ENCODE results near the gene GALNT18. TPM values are rescaled to one million over a fixed set of nuclear protein-coding genes. Genes with fewer than 3 reads are reported as not detected.
A peak's percentile ranks its signal among the peaks of the same experiment; 100 is the strongest.

GALNT18 gene
- total RNA-seq, 1 donor from 2014 or later = 15.6 TPM

DNA sequence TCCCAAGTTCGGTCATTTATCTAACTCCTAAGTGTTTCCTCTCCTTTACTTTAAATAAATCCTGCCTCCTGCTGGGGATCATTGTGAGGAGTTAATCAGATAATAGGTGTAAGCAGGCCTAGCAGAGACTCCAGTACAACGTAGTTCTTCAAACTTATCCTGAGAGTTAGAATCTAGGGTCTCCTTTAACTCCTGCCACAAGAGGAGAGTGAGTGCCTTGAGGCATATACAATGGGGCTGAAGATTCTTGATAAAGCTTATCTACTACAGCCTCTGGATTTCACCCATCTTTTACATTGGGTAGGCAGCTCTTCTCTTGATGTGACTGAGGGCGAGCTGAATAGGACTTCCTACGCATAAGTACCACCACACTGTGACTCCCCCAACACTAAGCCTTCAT is 3.1 kb upstream of the GALNT18 start:
- DNase-seq (ENCODE audit: low read depth) = no peak

DNA sequence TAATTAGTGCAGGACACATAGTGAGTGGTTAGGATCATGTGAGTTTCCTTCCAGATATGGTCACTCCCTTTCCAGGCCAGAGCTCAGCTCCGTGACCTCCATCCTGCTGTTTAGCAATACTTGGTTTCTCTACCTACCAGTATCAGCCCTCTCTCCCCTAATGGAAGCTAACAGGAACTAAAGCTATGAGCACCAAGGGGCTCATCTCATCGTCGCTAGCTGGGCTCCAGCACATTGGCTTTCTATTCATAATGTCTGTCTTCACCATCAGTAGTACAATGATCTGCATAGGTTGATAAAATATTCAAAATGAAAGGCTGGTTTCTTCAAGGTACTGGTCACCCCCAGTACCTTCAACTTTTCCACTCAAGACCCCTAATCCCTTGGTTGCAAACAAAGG is 2.4 kb upstream of the GALNT18 start:
- no peak for DNase-seq (ENCODE audit: low read depth)

DNA sequence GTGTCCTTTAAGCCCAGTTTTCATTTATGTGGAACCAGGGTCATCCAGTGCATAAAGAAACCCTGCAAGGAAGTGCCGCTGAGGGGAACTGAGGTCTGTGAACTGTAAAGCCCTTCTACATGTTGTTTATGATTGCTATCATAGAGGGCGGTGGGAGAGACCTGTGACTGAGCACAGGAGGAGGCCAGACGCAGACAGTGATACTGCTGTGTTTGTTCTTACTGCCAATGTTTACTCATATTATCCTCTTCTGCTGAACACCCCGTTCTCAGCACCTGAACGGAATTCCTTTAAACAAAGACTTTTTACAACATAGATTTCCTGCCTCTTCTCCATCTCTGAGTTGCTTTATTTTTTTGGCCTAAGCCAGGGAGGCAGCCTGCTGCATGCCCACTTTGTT is 967 bp upstream of the GALNT18 start:
- DNase-seq (ENCODE audit: low read depth) = no peak

DNA sequence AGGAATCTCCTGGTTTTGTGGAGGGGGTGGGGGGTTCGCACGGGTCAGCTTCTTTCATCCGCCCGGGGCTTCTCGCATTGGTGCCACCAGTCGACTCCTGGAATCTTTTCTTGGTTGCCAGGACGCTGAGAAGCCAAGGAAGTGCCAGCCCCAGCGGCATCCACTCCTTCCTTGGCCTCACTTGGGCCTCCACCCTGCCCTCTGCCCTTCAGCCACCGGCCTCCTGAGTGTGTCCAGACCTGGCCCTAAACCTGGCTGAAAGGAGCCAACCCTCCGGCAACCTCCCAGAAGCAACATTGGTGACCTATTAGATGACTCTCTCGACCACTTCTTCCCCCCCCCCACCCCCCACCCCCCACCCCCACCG is 518 bp upstream of the GALNT18 start:
- no peak for DNase-seq (ENCODE audit: low read depth)

DNA sequence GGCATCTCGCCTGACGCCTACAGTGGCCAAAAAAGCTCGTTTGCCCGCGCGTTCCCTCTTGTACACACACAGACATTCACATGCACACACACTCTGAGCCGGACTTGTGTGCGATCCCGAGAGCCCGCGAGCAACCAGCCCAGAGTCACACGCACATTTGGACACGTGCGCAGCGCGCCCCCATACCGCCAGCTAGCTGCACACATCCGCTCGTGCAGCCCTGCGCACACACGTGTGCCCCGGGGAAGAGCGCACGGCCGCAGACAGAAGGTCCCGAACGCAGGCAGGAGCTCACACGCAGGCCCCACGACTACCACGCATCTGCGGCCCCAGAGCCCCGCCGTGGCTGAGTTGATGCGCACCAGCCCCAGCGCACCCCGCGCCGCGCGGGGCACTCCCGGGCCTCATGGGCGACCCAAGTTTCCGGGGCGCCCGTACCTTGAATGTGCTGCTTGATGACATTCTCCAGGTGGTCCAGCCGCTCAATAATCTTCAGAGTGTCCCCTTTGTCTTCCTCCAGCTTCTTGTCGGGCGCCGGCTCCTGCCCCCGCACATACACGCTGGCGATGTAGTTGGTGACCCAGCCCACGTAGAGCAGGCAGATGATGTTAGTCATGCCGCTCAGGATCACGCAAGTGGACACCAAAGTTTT is 758 bp downstream of the GALNT18 start:
- no peak for DNase-seq (ENCODE audit: low read depth)

DNA sequence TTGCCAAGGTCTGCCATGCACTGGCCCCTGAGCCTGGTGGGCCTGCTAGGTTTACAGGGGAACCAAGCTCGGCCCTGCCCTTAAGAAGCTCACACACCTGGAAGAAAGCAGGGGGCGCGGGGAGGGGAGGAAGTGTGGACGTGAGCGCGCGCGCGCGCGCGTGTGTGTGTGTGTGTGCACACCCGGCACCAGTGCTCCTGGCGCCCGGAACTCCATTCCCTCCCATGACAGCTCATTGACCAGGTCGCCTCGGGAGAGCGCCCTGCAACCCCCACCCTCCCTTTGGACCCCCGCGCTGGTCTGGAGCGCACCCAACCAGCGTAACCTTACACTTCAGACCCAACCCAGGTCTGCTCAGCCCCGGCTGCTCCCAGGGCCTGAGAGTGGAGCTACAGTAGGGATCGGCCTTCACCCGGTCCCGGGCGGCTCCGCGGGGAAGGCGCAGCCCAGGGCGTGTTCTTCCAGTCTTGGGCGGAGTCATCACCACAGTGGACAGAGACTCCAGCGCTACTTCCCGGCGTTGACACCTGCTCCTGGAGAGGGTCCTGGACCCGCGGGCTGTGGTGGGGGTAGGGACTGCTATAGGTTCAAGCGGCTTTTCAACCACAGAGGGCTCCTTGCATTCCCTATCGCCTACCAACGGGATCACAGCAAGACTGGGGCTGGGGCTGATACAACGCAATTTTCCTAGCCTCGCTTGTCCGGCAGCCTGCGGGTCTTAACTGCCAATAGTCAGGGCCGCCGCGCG is 1.5 kb downstream of the GALNT18 start:
- no peak for DNase-seq (ENCODE audit: low read depth)

DNA sequence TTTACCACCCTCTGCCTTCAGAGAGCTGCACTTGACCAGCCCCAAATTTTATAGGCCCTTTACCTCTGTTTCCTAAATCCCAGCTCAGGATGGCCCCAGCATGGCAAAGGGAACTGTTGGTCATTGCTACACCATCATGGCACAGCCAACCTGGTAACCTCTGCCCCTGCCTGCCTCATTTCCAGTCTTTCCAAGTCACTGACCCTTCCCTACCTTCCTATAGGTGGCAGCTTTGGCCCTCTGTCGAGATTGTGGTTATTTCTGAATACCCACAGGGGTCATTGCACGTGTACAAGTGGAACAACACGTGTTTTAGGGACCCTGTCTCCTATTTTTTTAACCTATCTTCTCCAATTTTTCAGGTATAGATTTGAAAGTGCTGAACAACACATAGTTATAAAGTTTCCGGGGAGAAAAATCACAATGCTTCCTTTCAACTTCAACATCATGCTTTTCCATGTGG is 2.8 kb downstream of the GALNT18 start:
- no peak for DNase-seq (ENCODE audit: low read depth)

DNA sequence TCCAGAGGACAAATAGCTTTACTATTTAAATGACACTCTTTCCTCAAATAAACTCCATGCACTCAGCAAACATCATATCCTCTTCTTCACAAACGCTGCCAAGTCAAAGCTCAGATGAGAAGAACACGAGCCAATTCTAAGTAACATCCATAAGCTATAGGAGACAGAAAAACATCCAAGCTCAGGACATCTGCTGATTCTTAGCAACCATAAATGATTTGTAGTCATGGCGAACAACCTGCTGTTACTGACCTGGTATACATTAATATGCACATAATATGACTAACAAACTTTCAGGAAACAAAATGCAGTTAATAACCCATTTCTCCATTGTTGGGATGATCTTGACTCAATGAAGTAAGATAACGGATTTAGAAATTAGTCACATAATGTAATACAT is 6.7 kb downstream of the GALNT18 start:
- no peak for DNase-seq (ENCODE audit: low read depth)

DNA sequence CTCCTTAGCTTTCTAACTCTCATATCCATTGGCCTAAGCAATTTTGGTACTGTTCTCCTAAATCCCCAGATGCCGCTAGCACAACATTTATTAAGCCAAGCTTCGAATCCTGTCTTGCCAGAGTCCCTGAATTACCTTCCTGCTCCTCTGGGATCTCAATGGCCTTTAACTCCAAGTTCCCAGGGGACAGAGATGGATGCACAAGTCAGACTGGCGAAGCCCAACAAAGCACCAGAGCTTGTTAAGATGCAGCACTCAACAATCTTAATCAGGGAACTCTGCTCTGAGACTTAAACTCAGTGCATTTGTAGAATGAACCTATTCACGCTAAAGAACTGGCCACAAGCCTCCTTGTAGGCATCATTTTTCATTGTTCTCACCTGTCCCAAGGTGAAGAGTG is 9.4 kb downstream of the GALNT18 start:
- DNase-seq (ENCODE audit: low read depth) = no peak

DNA sequence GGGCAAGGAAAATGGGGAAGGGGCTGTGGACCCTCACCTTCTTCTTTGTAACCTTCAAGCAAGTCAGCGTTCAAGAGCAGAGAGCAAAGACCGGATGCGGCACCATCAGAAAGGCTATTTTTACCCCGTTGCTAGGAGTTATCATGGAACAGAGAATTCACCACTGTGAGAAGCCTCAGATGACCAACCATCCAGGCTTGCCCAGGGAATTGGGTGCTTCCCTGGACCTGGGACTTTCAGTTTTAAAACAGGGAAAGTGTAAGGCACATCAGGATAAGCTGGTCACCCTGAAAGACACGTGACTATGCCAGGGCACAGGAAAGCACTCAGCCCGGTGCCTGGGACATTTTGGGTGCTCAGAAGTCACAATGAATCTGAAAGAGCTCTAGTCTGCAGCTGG is 10.4 kb downstream of the GALNT18 start:
- no peak for DNase-seq (ENCODE audit: low read depth)

DNA sequence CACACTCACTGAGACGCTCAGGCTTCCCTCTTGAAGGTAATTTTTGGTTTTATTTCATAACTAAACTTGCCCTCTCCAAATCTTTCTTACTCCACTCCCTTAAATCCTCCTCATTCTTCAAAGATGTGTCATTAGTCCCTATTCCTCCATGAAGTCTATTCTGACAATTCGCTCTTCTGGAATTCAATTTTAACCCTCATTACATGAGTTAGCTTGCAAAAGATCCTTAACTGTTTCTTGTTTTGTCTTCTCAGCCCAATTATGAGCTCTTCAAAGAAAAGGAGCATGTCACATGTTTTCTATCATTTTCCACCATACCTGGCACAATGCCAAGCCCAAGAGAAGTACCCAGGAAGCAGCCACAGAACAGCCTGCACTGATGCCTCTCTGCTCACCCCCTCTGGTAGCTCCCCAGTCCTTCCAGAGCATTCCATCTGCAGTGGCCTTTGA is 13.0 kb downstream of the GALNT18 start:
- peak; percentile 68 for DNase-seq (ENCODE audit: low read depth)

DNA sequence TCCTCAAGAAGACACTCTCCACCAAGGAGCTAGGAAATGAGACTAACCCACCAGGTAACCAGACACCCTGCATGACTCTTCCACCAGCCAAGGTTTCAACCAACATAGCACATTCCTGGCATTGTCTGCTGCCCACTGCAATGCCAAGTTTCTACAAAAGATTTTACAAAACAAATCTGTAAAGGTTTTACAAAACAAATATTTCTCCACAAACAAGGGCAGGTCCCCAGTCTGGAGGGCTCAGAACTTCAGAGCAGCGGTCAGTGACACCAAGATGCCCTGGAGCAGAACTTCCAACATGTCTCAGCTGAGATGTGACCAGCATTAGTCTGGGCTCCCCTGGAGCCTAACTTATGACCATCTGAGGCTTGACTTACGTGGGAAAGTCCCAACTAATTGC is 14.0 kb downstream of the GALNT18 start:
- peak; percentile 82 for DNase-seq (ENCODE audit: low read depth)

DNA sequence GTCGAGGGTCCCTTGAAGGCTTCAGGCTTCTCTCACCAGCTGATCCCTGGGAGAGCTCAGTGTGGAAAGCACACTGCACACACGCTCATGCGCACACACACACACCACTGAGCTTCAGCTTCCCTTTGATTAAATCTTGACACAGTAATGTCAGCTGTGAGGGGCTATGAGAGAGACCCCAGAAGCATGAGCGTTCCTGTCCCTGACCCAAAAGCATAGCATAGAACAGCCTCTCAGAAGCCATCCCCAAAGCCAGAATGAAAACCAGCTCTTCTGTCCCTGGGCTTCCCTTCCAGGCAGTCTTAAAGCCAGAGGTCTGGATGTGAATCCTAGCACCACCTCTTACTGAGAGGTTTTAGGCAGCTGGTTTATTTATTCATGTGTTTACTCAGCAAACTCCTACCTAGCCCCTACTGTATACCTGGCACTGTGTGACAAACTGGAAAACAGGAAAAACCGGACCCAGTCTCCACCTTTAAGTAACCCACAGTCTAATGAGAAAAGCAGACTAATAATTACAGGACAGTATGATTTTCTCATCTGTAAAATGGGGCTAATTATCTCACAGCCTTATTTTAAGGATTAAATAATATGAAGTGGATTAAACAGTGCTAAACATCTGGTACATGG is 15.9 kb downstream of the GALNT18 start:
- no peak for DNase-seq (ENCODE audit: low read depth)

DNA sequence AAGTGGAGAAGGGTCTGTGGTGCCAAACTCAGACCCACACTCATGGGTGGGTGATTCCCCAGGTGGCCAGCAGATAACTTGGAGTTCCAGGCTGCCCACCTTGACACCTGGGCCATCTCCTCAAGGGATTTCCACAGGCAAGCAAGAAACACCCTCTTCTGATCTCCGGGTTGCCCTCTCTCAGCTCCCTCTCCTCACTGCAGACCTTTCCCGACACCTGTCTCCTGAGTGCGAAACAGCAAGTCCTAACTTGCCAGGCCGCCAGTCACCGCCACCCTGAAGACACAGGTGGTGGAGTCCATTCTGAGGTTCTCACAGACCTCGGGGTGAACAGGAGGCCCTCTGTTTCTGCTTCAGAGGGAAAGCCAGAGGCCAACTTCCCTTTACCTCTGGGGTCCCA is 16.6 kb downstream of the GALNT18 start:
- DNase-seq (ENCODE audit: low read depth) = no peak

DNA sequence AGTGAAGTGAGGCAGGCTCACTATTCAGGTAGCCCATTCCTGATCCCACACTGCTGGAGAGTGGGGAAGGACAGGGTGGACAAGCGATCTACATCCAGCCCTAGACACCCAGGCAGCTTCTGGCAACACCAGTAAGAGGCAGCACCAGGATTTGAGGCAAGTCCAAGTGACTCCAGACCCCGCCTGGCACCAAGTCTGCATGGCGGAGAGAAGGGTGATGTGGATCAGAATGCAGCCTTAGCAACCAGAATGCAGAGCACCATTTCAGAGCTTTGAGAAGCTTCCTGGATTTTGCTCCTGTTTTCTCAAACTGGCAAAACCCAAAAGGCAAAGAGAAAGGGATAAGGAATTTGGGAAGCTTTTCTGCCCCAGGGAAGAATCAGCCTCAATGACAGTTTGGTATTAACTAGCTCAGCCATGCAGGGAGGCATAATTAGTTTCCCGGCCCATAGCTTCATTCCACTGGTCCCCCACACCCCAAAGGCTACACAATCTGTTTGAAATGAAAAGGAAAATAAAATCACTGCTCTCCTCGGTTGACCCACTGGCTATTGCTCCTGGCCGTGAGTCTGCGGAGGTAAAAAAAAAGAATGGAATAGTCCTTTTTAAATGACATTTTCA is 17.3 kb downstream of the GALNT18 start:
- DNase-seq (ENCODE audit: low read depth) = peak; percentile 79

DNA sequence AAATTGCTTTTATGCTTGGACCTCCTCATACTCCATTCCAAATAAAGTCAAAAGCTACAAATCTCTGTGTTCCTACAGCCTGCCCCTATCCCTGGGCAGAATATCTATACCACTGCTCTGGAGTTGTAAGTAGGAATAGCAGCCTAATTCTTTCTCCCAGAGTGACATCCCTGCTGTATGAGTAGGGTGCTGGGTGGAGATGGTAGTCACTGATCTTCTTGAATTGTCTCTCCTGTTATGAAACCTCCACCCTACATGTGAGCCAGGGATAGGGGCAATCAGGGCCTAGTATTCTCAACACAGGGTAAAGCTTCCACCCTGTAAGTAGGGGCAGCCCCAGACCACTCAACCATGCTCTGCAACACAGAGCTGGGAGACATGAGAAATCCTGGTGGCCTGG is 19.8 kb downstream of the GALNT18 start:
- no peak for DNase-seq (ENCODE audit: low read depth)

DNA sequence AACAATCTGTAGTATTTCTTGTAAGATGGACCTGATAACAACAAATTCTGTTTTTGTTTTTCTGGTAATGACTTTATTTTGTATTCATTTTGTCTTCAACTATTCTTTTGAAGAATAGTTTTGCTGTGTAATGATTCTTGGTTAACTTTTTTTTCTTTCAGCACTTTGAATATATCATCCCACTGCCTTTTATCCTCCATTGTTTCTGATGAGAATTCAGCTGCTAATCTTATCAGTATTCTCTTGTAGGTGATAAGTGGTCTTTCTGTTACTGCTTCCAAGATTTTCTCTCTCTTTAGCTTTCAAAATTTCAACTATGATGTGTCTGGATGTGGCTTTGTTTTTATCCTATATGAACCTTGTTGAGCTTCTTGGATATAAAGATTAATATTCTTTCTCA is 21.5 kb downstream of the GALNT18 start:
- no peak for DNase-seq (ENCODE audit: low read depth)

DNA sequence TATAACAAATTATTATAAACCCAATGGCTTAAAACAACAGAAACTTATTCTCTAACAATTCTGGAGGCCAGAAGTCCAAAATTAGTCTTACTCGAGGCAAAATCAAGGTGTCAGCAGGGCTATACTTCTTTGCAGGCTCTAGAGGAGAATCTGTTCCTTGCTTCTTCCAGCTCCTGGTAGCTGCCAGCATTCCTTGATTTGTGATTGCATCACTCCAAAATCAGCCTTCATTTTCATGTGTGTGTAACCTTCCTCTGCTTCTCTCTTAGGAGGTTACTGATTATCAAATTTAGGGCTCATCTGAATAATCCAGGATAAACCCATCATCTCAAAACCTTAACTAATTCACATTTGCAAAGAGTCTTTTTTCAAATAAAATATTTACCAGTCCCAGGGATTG is 23.6 kb downstream of the GALNT18 start:
- DNase-seq (ENCODE audit: low read depth) = no peak

DNA sequence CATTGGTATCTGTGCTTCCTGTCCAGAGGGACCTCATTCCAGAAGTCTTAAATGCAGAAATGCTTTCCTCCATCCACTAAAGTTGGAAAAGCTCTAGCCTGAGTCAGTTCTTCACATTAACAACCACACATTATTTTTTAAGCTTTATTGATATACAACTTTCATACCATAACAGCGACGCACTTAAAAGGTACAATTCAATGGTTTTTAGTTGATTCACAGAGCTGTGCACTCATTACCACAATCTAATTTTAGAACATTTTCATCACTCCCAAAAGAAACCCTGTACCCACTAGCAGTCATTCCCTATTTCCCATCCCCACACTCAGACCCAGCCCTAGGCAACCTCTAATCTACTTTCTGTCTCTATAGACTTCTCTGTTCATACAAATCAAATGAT is 27.6 kb downstream of the GALNT18 start:
- DNase-seq (ENCODE audit: low read depth) = no peak

DNA sequence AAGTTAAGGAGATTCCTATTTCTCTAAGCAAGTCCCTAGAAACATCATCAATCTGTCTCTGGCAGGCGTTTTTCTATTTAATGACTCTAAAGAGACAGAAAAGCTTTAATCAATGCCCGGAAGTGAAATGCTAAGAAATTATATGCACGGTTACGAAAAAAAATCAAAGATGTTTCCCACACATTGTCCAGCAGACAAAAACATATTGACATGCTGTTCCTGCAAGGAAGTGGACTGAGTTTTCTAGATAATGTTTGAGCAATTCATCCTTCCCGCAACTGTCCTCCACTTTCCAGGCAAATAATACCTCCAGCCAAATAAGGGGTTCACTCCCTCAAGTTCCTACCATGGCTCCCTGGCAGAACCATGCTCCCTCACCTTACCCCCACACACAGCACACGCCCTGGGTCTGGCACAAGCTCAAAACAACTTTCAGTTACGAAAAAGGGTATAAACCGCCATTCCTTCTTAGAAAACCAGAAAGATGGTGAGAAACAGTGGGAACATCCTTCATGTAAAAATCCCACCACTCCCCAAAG is 29.6 kb downstream of the GALNT18 start:
- no peak for DNase-seq (ENCODE audit: low read depth)

DNA sequence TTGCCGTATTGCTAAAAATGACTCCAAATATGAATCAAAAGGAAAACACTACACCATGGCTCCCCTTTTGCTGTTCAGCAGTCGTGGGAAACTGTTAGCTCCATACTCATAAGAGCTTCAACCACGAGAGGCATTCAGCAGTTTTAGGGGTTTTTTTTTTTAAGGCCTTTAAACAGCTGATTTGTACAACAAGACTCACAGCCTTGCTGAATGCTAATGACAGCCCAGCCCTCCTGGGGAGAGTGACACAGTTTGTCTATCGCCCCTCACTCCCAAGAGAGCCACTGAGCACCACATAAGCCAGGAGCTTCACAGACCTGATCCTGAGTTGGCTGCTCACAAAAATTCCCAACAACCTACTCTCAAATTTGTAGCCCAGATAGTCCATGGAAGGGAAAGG is 32.4 kb downstream of the GALNT18 start:
- no peak for DNase-seq (ENCODE audit: low read depth)

DNA sequence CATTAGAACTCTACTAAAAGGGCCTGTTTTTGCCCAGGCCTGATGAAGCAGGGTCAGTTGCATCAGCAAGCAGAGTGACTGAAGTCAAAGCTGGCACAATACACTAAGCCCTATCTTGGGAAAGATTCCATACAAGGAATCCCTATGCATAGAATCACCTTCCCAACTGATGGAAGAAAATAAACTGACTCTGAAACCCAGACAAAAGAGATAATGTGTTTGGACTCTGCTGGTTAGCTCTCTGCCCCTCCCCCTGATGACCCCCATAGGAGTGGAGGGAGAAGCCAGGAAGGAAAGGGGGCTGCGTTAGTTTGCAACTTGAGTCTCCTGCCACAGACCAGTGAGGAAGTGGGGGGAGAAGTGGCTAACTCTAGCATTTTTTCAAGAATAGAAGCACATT is 32.9 kb downstream of the GALNT18 start:
- no peak for DNase-seq (ENCODE audit: low read depth)

Data from renal cortical epithelial cell (primary cell).